ENCODE measurements around the gene C2. TPM values are rescaled to one million over a fixed set of nuclear protein-coding genes. Genes with fewer than 3 reads are reported as not detected.

Gene C2
- total RNA-seq, 1 donor = 4.4 TPM

GRCh38 chr6:31888276-31889258, 39.0 kb upstream of the C2 start:
- H3K4me3 ChIP-seq (ENCODE audit: low read depth, low read length) = no peak overlapping the region
- TF ChIP-seq CTCF (IDR thresholded peaks at IDR 0.05; ENCODE audit: insufficient read depth, low read length) = peak; percentile 72
- no peak for DNase-seq (ENCODE audit: low read depth)

- no peak for DNase-seq (ENCODE audit: low read depth)
- no peak overlapping the region for H3K4me3 ChIP-seq (ENCODE audit: low read depth, low read length)
- TF ChIP-seq CTCF (IDR thresholded peaks at IDR 0.05; ENCODE audit: insufficient read depth, low read length) = no peak
Observed at GRCh38 chr6:31889331-31889972, 38.1 kb upstream of the C2 start.

GRCh38 chr6:31892821-31893220, 34.7 kb upstream of the C2 start:
- TF ChIP-seq CTCF (IDR thresholded peaks at IDR 0.05; ENCODE audit: insufficient read depth, low read length) = no peak
- no peak overlapping the region for H3K4me3 ChIP-seq (ENCODE audit: low read depth, low read length)
- no peak for DNase-seq (ENCODE audit: low read depth)

- H3K4me3 ChIP-seq (ENCODE audit: low read depth, low read length) = peak overlapping the region; percentile 99
- TF ChIP-seq CTCF (IDR thresholded peaks at IDR 0.05; ENCODE audit: insufficient read depth, low read length) = no peak
- DNase-seq (ENCODE audit: low read depth) = no peak
Observed at GRCh38 chr6:31896493-31896855, 31.0 kb upstream of the C2 start.

GRCh38 chr6:31896856-31897611, 30.5 kb upstream of the C2 start:
- no peak for DNase-seq (ENCODE audit: low read depth)
- peak overlapping the region; percentile 99 for H3K4me3 ChIP-seq (ENCODE audit: low read depth, low read length)
- no peak for TF ChIP-seq CTCF (IDR thresholded peaks at IDR 0.05; ENCODE audit: insufficient read depth, low read length)

GRCh38 chr6:31897612-31898382, 29.7 kb upstream of the C2 start, which contains the start of gene EHMT2:
TSS of gene EHMT2 (minus strand) at chr6:31897698. CDS start at chr6:31897677, 21 bp downstream.
- peak; percentile 2 for TF ChIP-seq CTCF (IDR thresholded peaks at IDR 0.05; ENCODE audit: insufficient read depth, low read length)
- peak within 1 kb of the TSS; percentile 99 for H3K4me3 ChIP-seq (ENCODE audit: low read depth, low read length)
- DNase-seq (ENCODE audit: low read depth) = peak; percentile 71

Measured in fibroblast of the aortic adventitia (primary cell).